ENCODE measurements around the gene SEMA5B.

- TF ChIP-seq, protein P1, sequence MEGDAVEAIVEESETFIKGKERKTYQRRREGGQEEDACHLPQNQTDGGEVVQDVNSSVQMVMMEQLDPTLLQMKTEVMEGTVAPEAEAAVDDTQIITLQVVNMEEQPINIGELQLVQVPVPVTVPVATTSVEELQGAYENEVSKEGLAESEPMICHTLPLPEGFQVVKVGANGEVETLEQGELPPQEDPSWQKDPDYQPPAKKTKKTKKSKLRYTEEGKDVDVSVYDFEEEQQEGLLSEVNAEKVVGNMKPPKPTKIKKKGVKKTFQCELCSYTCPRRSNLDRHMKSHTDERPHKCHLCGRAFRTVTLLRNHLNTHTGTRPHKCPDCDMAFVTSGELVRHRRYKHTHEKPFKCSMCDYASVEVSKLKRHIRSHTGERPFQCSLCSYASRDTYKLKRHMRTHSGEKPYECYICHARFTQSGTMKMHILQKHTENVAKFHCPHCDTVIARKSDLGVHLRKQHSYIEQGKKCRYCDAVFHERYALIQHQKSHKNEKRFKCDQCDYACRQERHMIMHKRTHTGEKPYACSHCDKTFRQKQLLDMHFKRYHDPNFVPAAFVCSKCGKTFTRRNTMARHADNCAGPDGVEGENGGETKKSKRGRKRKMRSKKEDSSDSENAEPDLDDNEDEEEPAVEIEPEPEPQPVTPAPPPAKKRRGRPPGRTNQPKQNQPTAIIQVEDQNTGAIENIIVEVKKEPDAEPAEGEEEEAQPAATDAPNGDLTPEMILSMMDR (IDR thresholded peaks at IDR 0.05) = no peak
- TF ChIP-seq POLR2A (IDR thresholded peaks at IDR 0.05) (no peak), POLR2AphosphoS5 (IDR thresholded peaks at IDR 0.05) (no peak)
Measured at GRCh38 chr3:122931636-122932035, 95.9 kb downstream of the SEMA5B start.
